ENCODE measurements around the gene HEG1. TPM values are rescaled to one million over a fixed set of nuclear protein-coding genes. Genes with fewer than 3 reads are reported as not detected.

Gene HEG1
- total and polyA plus RNA-seq, 2 of the 8 experiments (the other 6 are each of a cell fraction or from before 2014, with no cell fraction given) = 5.3 to 9.7 TPM

DNA sequence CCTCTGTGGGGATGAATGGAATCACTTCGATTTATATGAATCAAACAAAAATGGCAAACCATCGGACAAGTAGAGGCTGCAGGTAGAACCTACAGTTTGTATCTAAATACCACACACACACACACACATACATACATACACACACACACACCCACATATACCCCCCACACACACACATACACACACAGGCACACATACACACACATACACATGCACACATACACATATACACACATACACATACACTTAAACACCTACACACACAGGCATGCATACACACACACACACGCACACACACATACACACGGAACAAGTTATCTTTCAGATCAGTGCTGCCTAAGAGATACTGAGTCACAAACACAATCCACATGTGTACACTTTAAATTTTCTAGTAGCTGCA, 24.3 kb downstream of the HEG1 start (continued):
- TF ChIP-seq RAD21 (IDR thresholded peaks at IDR 0.05 in 1 of 2, conservative IDR thresholded peaks at IDR 0.05 in 1 of 2; ENCODE audit: low read depth in 2 of 2, low read length in 2 of 2) = no peak

All from H1 (cell line).